GM10248 (cell line): Measurements from ENCODE around the gene C13orf46.

Experiments used
- CTCF ChIA-PET: fragments of 300-600 bp; sonication (Branson Sonifier 250); formaldehyde crosslinking; extraction: SDS; loops from one replicate; lab custom pipeline; 2021; ENCODE audit warnings: antibody characterized with exemption; lab: Yijun Ruan, JAX
- POLR2A ChIA-PET: fragments of 350-650 bp; sonication (Branson Sonifier 250); formaldehyde crosslinking; extraction: SDS; loops from one replicate; lab custom pipeline; 2020; ENCODE audit warnings: antibody characterized with exemption; lab: Yijun Ruan, JAX
- DNase-seq: peaks from one replicate; pipeline ENCODE4 v3.0.0; 2012; ENCODE audit errors: extremely low spot score
- TF ChIP-seq, protein P1 (sequence below): IDR thresholded peaks from 2 replicates; pipeline ENCODE4 v1.5.1; 2012; ENCODE audit warnings: mild to moderate bottlenecking, low read depth; ENCODE audit errors: extremely low read depth, missing control alignments, control extremely low read depth

C13orf46 gene

DNA sequence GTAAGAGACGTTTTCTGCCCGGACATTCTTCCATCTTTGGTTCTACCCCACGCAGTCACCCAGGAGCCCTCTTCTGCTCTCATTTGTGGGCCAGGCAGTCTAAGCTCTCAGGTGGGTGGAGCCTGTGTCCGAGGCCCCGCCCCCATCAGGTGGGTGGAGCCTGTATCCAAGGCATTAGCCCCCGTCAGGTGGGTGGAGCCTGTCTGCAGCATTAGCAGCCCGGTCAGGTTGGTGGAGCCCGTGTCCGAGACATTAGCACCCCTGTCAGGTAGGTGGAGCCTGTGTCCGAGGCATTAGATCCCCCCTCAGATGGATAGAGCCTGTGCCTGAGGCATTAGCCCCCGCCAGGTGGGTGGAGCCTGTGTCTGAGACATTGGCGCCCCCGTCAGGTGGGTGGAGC lies 45.5 kb upstream of the C13orf46 start:
- DNase-seq: no peak
- ChIA-PET CTCF (no interaction called here), POLR2A (no interaction called here)
- TF ChIP-seq, protein P1, sequence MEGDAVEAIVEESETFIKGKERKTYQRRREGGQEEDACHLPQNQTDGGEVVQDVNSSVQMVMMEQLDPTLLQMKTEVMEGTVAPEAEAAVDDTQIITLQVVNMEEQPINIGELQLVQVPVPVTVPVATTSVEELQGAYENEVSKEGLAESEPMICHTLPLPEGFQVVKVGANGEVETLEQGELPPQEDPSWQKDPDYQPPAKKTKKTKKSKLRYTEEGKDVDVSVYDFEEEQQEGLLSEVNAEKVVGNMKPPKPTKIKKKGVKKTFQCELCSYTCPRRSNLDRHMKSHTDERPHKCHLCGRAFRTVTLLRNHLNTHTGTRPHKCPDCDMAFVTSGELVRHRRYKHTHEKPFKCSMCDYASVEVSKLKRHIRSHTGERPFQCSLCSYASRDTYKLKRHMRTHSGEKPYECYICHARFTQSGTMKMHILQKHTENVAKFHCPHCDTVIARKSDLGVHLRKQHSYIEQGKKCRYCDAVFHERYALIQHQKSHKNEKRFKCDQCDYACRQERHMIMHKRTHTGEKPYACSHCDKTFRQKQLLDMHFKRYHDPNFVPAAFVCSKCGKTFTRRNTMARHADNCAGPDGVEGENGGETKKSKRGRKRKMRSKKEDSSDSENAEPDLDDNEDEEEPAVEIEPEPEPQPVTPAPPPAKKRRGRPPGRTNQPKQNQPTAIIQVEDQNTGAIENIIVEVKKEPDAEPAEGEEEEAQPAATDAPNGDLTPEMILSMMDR: no peak

DNA sequence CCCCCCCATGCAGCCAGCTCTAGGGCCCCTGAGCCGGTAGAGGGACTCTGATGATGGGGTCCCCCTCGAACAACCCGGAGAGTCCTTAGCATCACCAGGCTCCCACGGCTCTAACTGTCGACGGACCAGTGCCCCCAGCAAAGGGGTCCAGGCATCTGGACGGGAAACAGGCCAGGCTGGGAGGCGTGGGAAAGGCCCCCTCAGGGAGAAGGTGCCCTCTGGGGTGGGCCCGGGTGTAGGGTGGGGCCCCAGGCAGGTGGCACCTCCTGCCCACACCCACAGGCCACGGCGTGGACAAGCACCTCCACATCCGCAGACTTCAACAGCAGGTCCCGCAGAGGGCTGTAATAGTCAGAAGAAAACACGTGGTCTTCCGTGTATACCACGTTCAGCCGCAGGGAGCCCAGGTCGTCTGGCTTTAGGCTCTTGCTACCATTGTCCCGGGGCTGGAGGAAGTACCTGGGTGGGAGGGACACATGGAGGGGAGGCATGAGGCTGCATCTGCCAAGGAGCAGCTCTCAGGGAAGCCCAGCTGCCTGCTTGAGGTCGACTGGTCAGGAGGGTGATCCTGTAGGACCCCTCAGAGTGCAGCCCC lies 44.7 kb upstream of the C13orf46 start:
- TF ChIP-seq, protein P1: no peak
- DNase-seq: no peak
- CTCF ChIA-PET: no interaction called here
- POLR2A ChIA-PET: no interaction called here

DNA sequence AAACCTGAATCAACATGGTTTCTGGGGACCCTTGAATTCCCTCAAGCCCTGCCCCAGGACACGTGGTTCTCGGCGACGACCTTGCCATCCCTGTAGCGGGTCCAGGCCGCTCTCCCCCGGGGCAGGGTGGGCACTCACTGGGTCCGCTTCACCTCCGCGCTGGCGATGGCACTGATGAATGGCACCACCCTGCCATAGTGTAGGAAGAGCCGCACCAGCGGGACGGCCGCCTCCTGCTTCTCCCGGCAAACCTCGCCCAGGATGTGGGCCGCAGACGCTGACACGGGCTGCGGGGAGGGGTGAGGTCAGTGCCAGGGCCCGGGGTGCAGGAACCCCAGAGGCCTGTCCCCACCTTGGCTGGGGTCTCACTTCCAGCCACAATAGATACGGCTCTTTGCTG lies 44.1 kb upstream of the C13orf46 start:
- TF ChIP-seq, protein P1: no peak
- POLR2A ChIA-PET: no interaction called here
- DNase-seq: no peak
- CTCF ChIA-PET: no interaction called here

DNA sequence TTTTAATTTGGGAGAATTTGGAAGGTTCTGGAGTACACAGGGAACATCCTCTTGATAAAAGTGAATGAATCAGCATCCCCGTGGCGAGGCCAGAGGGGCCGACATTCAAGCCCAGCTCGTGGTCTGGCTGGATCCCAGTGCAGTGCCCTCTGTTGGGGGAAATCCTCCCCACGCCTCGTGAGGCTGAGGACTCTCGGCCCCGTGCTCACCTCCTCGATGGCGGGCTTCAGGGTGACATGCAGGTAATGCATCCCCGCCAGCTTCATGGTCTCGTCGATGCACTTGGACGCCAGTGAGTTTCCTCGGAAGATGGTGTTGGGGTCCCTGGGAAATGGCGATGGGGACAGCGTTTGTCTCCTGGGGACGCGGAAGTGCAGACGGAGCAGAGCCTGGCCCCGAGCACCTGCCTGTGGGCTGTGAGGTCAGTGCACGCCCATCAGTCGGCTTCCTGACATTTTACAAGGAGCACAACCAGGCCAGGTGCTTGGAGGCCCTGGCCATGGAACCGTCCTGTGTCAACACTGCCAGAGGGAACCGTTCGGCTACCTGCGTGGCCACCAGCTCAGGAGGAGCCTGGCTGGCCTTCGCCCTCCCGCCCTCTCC lies 43.3 kb upstream of the C13orf46 start:
- CTCF ChIA-PET: no interaction called here

DNA sequence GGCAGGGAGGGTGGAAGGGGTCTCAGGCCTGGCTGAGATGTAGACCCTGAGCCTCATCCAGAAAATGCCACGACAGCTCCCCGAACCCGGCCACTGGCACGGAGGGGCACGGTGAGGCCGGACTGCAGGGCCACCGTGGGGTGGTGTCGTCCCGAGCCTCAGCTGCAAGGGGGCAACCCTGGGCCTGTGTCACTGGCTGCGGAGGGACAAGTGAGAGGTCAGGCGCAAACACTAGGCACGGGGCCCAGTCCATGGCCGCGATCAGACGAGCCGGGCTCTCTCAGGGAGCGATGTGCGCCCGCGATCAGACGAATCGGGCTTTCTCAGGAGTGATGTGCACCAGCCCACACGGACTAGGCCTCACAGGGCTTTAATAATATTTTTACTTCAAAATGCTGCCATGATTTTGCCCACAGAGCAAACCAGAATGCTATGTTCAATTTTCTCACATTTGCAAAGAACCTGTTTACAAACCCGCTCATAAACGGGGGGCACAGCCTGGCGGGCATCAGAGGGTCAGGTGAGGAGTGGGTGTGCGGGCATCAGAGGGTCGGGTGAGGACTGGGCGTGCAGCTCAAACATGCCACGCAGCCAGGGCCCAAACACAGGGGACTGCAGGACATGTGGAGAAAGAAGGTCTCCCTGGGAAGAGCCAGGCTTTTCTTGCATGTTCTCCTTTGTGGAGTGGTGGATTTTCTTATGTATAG lies 42.6 kb upstream of the C13orf46 start:
- TF ChIP-seq, protein P1: no peak
- DNase-seq: no peak
- ChIA-PET POLR2A (no interaction called here), CTCF (interaction anchor here (1.2 kb wide), 1 partner anchor 14 kb away, joined by 3 read pairs; no protein-coding TSS in a partner anchor)

More for the DNA sequence above, 43.3 kb upstream of the C13orf46 start:
- no peak for DNase-seq
- POLR2A ChIA-PET: no interaction called here
- TF ChIP-seq, protein P1: no peak

DNA sequence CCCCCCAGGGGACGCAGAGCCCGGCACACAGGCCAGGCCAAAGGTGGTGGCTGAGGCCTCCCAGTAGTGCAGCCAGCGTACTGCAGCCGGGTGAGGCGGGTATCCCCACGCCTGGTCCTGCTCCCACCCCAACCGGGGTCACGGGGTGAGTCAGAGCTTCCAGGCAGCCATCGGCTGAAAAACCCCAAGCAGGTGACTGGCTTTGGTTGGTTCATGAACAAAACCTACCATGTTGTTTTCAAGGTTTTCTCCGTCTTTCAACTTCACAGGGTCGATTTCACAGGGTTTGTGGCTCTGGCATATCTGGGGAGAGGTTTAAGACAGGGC lies 42.1 kb upstream of the C13orf46 start:
- POLR2A ChIA-PET: no interaction called here
- CTCF ChIA-PET: interaction anchor here (1.2 kb wide), 1 partner anchor 13 kb away, joined by 3 read pairs; no protein-coding TSS in a partner anchor
- TF ChIP-seq, protein P1: no peak

More for the DNA sequence above, 42.1 kb upstream of the C13orf46 start:
- no peak for DNase-seq
